Body of pancreas (tissue), 4 donors: Measurements from ENCODE around the gene SETD2.

Source experiments
- CTCF ChIP-seq, 7 experiments: fragments of 450-650 bp in 4 of 7; fragments of 200-600 bp in 3 of 7; sonication (generic) in 3 of 7; IDR thresholded peaks; one replicate each; pipeline ENCODE4 v1.5.1; 2016 to 2019; ENCODE audit warnings: antibody characterized with exemption in 7 of 7
- POLR2A ChIP-seq, 3 donors: fragments of 450-650 bp; IDR thresholded peaks; one replicate each; pipeline ENCODE4 v1.6.1; 2016; ENCODE audit warnings: antibody characterized with exemption in 3 of 3, mild to moderate bottlenecking in 2 of 3

GRCh38 chr3:47204875-47205274, 41.0 kb upstream of the SETD2 start:
- TF ChIP-seq CTCF (IDR thresholded peaks at IDR 0.05) (no peak), POLR2A (IDR thresholded peaks at IDR 0.05) (no peak)
